GM15510 (cell line): ENCODE results near the gene CCNY.

Experiments
- POLR2A ChIP-seq: IDR thresholded peaks from 3 replicates; pipeline ENCODE4 v1.6.1; 2011; ENCODE audit warnings: borderline replicate concordance; ENCODE audit not compliant: insufficient read length; ENCODE audit errors: extremely low read depth

CCNY gene

GRCh38 chr10:35470925-35471315 lies 134.6 kb downstream of the CCNY start:
- no peak for TF ChIP-seq POLR2A

GRCh38 chr10:35471435-35471834 lies 135.1 kb downstream of the CCNY start:
- no peak for TF ChIP-seq POLR2A

- TF ChIP-seq POLR2A: no peak
These were observed 143.8 kb downstream of the CCNY start for GRCh38 chr10:35480142-35480541.

GRCh38 chr10:35481413-35481812 lies 145.1 kb downstream of the CCNY start:
- no peak for TF ChIP-seq POLR2A

GRCh38 chr10:35486297-35486990 lies 150.1 kb downstream of the CCNY start:
- TF ChIP-seq POLR2A: no peak

- no peak for TF ChIP-seq POLR2A
These were observed 151.2 kb downstream of the CCNY start for GRCh38 chr10:35487336-35488034.

- no peak for TF ChIP-seq POLR2A
These were observed 151.9 kb downstream of the CCNY start for GRCh38 chr10:35488228-35488627.

- TF ChIP-seq POLR2A: no peak
These were observed 156.3 kb downstream of the CCNY start for GRCh38 chr10:35492386-35493195.

- TF ChIP-seq POLR2A: no peak
These were observed 157.1 kb downstream of the CCNY start for GRCh38 chr10:35493196-35494118.

GRCh38 chr10:35495521-35496119 lies 159.3 kb downstream of the CCNY start:
- TF ChIP-seq POLR2A: no peak

- TF ChIP-seq POLR2A: no peak
These were observed 161.6 kb downstream of the CCNY start for GRCh38 chr10:35497909-35498308.

- no peak for TF ChIP-seq POLR2A
These were observed 162.4 kb downstream of the CCNY start for GRCh38 chr10:35498693-35499092.

GRCh38 chr10:35501923-35502322 lies 165.6 kb downstream of the CCNY start:
- TF ChIP-seq POLR2A: no peak

- no peak for TF ChIP-seq POLR2A
These were observed 166.4 kb downstream of the CCNY start for GRCh38 chr10:35502692-35503091.
